Measurements from ENCODE around the gene ATRNL1. TPM values are rescaled to one million over a fixed set of nuclear protein-coding genes. Genes with fewer than 3 reads are reported as not detected.

The ATRNL1 gene
- total RNA-seq, 1 experiment from 2014 or later: 1.3 TPM

GRCh38 chr10:115947104-115947503 lies 853.9 kb downstream of the ATRNL1 start:
- no peak overlapping the region for H3K4me2 ChIP-seq (ENCODE audit: low read length)
- no peaks in the 10 kb centered on the region for H3K9me3 ChIP-seq (ENCODE audit: control insufficient read depth in 1 of 2, insufficient read depth in 1 of 2, low read depth in 1 of 2, low read length in 2 of 2)
- no peak overlapping the region for H3K4me3 ChIP-seq (replicated peaks in 1 of 2; ENCODE audit: low read depth in 1 of 2, low read length in 2 of 2)
- ATAC-seq: no peak
- H3K4me1 ChIP-seq (ENCODE audit: control insufficient read depth in 1 of 2, insufficient read depth in 2 of 2, low read length in 2 of 2): no peaks in the 10 kb centered on the region
- peaks cover 18% of the 10 kb centered on the region for H3K27me3 ChIP-seq (ENCODE audit: insufficient read depth, low read length)
- no peak overlapping the region for H3K9ac ChIP-seq (ENCODE audit: low read length)
- no TSS peak for BruUV-seq (replicated peaks)
- no peaks in the 10 kb centered on the region for H3K9me2 ChIP-seq (ENCODE audit: insufficient read depth)
- RAD21 ChIA-PET (ENCODE audit: low non-redundant PET in 1 of 2, low total read pairs in 2 of 2, uncharacterized antibody in 2 of 2, unreplicated experiment in 2 of 2): no interaction called here
- H3K27ac ChIP-seq (ENCODE audit: low read depth, low read length): no peak overlapping the region
- DNase-seq (ENCODE audit: low read depth, low spot score): no peak
- H2AFZ ChIP-seq (ENCODE audit: low read depth, low read length, poor library complexity, severe bottlenecking): no peak overlapping the region
- H3K36me3 ChIP-seq (ENCODE audit: control insufficient read depth in 1 of 2, insufficient read depth in 2 of 2, low read length in 2 of 2): no peaks in the 10 kb centered on the region
- POLR2A ChIA-PET: no interaction called here
- CTCF ChIA-PET: no interaction called here
- no peaks in the 10 kb centered on the region for H4K20me1 ChIP-seq (ENCODE audit: insufficient read depth)
- H3K79me2 ChIP-seq (ENCODE audit: insufficient read depth, low read length): no peaks in the 10 kb centered on the region
- TF ChIP-seq EZH2phosphoT487 (IDR thresholded peaks at IDR 0.05; ENCODE audit: borderline replicate concordance) (no peak), EZH2 (IDR thresholded peaks at IDR 0.05) (no peak), EGR1 (IDR thresholded peaks at IDR 0.05; ENCODE audit: low read depth) (no peak), SIN3A (IDR thresholded peaks at IDR 0.05; ENCODE audit: low read depth) (no peak), CTCF (IDR thresholded peaks at IDR 0.05 in 2 of 3, conservative IDR thresholded peaks at IDR 0.05 in 1 of 3; ENCODE audit: borderline replicate concordance in 1 of 3, insufficient read depth in 1 of 3, low read depth in 2 of 3, low read length in 2 of 3) (no peak), RAD21 (IDR thresholded peaks at IDR 0.05; ENCODE audit: low read depth) (no peak), YY1 (IDR thresholded peaks at IDR 0.05; ENCODE audit: extremely low read depth, insufficient replicate concordance, low read depth, low read length) (no peak), ELF1 (IDR thresholded peaks at IDR 0.05; ENCODE audit: borderline replicate concordance, low read depth) (no peak)
- TF ChIP-seq, protein P1, sequence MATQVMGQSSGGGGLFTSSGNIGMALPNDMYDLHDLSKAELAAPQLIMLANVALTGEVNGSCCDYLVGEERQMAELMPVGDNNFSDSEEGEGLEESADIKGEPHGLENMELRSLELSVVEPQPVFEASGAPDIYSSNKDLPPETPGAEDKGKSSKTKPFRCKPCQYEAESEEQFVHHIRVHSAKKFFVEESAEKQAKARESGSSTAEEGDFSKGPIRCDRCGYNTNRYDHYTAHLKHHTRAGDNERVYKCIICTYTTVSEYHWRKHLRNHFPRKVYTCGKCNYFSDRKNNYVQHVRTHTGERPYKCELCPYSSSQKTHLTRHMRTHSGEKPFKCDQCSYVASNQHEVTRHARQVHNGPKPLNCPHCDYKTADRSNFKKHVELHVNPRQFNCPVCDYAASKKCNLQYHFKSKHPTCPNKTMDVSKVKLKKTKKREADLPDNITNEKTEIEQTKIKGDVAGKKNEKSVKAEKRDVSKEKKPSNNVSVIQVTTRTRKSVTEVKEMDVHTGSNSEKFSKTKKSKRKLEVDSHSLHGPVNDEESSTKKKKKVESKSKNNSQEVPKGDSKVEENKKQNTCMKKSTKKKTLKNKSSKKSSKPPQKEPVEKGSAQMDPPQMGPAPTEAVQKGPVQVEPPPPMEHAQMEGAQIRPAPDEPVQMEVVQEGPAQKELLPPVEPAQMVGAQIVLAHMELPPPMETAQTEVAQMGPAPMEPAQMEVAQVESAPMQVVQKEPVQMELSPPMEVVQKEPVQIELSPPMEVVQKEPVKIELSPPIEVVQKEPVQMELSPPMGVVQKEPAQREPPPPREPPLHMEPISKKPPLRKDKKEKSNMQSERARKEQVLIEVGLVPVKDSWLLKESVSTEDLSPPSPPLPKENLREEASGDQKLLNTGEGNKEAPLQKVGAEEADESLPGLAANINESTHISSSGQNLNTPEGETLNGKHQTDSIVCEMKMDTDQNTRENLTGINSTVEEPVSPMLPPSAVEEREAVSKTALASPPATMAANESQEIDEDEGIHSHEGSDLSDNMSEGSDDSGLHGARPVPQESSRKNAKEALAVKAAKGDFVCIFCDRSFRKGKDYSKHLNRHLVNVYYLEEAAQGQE (IDR thresholded peaks at IDR 0.05; ENCODE audit: low read depth): no peak
- TF ChIP-seq, protein P2, sequence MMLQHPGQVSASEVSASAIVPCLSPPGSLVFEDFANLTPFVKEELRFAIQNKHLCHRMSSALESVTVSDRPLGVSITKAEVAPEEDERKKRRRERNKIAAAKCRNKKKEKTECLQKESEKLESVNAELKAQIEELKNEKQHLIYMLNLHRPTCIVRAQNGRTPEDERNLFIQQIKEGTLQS (IDR thresholded peaks at IDR 0.05): no peak
- intact Hi-C loops (cut with micrococcal nuclease): loop anchor here (10.0 kb wide), 1 partner anchor 338 kb away; no protein-coding TSS in a partner anchor
